Transverse colon (tissue), 4 donors: ENCODE measurements around the gene PCDHB12. TPM values are rescaled to one million over a fixed set of nuclear protein-coding genes. Genes with fewer than 3 reads are reported as not detected.
"Not testable (repeated sequence)": the region's sequence is repeated elsewhere in the genome, so short reads cannot be mapped to it uniquely, and the experiment has no call there.

Experiments
- DNase-seq: peaks from one replicate; pipeline ENCODE4 v3.0.0-alpha.2; 2019
- H3K27ac ChIP-seq, 4 donors: fragments of 200-600 bp; sonication (generic); 2 replicates each; pipeline ENCODE4 v1.5.1; 2016 to 2018; ENCODE audit warnings: inconsistent platforms in 4 of 4
- H3K27me3 ChIP-seq: fragments of 200-600 bp; sonication (generic); 2 replicates; pipeline ENCODE4 v1.5.1; 2017; ENCODE audit warnings: inconsistent platforms
- H3K36me3 ChIP-seq, 4 donors: fragments of 200-600 bp; sonication (generic); 2 replicates each; pipeline ENCODE4 v1.5.1; 2017 to 2019; ENCODE audit warnings: inconsistent platforms in 4 of 4
- H3K4me1 ChIP-seq, 4 donors: fragments of 200-600 bp; sonication (generic); 2 replicates each; pipeline ENCODE4 v1.5.1; 2017 to 2020; ENCODE audit warnings: inconsistent platforms in 4 of 4
- H3K4me3 ChIP-seq, 4 donors: fragments of 200-600 bp; sonication (generic); 1 replicate in 1 of 4; 2 replicates in 3 of 4; pipeline versions ENCODE4 v1.5.1 to v1.6.1; 2017 to 2019; ENCODE audit warnings: inconsistent platforms in 4 of 4
- H3K9me3 ChIP-seq, 2 donors: fragments of 200-600 bp; sonication (generic); 2 replicates each; pipeline ENCODE4 v1.5.1; 2017 to 2019; ENCODE audit warnings: inconsistent platforms in 2 of 2
- EP300 ChIP-seq: sonication (generic); formaldehyde crosslinking; IDR thresholded peaks from one replicate; pipeline ENCODE4 v1.6.1; 2017; ENCODE audit warnings: antibody characterized with exemption, low read depth
- POLR2A ChIP-seq: fragments of 450-650 bp; IDR thresholded peaks from one replicate; pipeline ENCODE4 v1.6.1; 2016; ENCODE audit warnings: antibody characterized with exemption, mild to moderate bottlenecking, moderate library complexity
- POLR2AphosphoS5 ChIP-seq, 3 donors: sonication (generic); formaldehyde crosslinking; IDR thresholded peaks; one replicate each; pipeline ENCODE4 v1.6.1; 2016; ENCODE audit warnings: antibody characterized with exemption in 3 of 3
- WGBS, 2 donors: methylation state at CpG; one replicate each; pipeline ENCODE4 v1.1.5; 2018; ENCODE audit warnings: low coverage in 1 of 2; 5-methylcytosine and 5-hydroxymethylcytosine counted together
- in situ Hi-C, 4 donors: fragments of 200-750 bp; cut with MboI; loops; one replicate each; pipeline versions ENCODE4 v1.15.0 to v1.15.1; 2017; ENCODE audit warnings: low sequenced_read_pairs in 3 of 4, low pct_ligation_motif_present in 1 of 4, low pct_unique_long_range_greater_than_20kb in 1 of 4
- intact Hi-C: fragments of 100-400 bp; cut with DNase I; formaldehyde crosslinking; loops from one replicate; pipeline ENCODE4 v1.15.1; 2023; ENCODE audit warnings: low total_unique reads
- total RNA-seq, 4 donors: library from RNA; depleted of rRNA; stranded (reverse); fragments of >200 nt; gene quantifications; one replicate each; pipeline ENCODE4 v1.1.0, GENCODE V29; 2016
- TF ChIP-seq, protein P1 (sequence below), 5 experiments: fragments of 200-600 bp in 3 of 5; fragments of 450-650 bp in 2 of 5; sonication (generic) in 3 of 5; IDR thresholded peaks; 1 replicate in 2 of 5; 2 replicates in 3 of 5; pipeline ENCODE4 v1.5.1; 2016 to 2017; ENCODE audit warnings: antibody characterized with exemption in 5 of 5, inconsistent platforms in 3 of 5, mild to moderate bottlenecking in 2 of 5, moderate library complexity in 1 of 5

The PCDHB12 gene
- 1 to 10 TPM in 2 of 4 donors, under 1 TPM in 2; 0.40 to 1.9 (median 1.1) TPM for total RNA-seq

DNA sequence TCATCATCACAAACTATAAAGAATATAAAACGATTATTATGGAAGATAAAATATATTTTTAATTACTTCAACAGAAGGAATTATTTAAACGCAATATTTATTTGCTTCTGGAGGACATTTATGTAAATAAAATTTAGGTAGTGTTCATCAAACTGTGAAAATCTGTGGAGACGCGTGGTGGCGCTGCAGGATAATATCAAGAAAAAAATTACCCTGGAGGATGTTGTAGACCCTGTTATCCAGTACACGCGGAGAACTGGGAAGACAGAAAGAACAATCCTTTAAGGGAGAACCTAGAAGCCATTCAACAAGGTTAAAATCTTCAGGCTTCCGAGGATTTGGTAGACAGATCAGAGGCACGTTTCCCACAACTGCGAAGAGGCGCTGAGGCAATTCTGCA, at the start of gene PCDHB12:
Gene PCDHB12, plus strand, starts transcription at position 242 of the 400 bp plus-strand sequence. CDS start 189 bp downstream, outside the sequence.
- WGBS, 2 donors = 30 to 35% methylated on average over 11 of the region's 11 CpGs
- intact Hi-C loops (no loop called here), in situ Hi-C loops (loop anchor here (25.0 kb wide), 2 partner anchors 179 to 354 kb away; partner anchors contain the start of genes PCDHGA7 (in 1 of the 4), PCDHGA8 (in 1 of the 4), PCDHGB4 (in 1 of the 4) and PCDHGB5 (in 1 of the 4))
- DNase-seq = no peak
- Histone ChIP-seq H3K4me1 (no peaks in the 10 kb centered on the region), H3K36me3 (no peaks in the 10 kb centered on the region), H3K27ac (no peak within 1 kb of the TSS), H3K27me3 (peaks cover 5% of the 10 kb centered on the region), H3K9me3 (peaks cover 7 to 49% of the 10 kb centered on the region in 2 donors), H3K4me3 (no peak within 1 kb of the TSS)
- no peak for TF ChIP-seq EP300
- TF ChIP-seq POLR2AphosphoS5 (IDR thresholded peaks at IDR 0.05) = no peak
- TF ChIP-seq, protein P1, sequence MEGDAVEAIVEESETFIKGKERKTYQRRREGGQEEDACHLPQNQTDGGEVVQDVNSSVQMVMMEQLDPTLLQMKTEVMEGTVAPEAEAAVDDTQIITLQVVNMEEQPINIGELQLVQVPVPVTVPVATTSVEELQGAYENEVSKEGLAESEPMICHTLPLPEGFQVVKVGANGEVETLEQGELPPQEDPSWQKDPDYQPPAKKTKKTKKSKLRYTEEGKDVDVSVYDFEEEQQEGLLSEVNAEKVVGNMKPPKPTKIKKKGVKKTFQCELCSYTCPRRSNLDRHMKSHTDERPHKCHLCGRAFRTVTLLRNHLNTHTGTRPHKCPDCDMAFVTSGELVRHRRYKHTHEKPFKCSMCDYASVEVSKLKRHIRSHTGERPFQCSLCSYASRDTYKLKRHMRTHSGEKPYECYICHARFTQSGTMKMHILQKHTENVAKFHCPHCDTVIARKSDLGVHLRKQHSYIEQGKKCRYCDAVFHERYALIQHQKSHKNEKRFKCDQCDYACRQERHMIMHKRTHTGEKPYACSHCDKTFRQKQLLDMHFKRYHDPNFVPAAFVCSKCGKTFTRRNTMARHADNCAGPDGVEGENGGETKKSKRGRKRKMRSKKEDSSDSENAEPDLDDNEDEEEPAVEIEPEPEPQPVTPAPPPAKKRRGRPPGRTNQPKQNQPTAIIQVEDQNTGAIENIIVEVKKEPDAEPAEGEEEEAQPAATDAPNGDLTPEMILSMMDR (IDR thresholded peaks at IDR 0.05) = peak in 1 of 5 experiments; percentile 6

DNA sequence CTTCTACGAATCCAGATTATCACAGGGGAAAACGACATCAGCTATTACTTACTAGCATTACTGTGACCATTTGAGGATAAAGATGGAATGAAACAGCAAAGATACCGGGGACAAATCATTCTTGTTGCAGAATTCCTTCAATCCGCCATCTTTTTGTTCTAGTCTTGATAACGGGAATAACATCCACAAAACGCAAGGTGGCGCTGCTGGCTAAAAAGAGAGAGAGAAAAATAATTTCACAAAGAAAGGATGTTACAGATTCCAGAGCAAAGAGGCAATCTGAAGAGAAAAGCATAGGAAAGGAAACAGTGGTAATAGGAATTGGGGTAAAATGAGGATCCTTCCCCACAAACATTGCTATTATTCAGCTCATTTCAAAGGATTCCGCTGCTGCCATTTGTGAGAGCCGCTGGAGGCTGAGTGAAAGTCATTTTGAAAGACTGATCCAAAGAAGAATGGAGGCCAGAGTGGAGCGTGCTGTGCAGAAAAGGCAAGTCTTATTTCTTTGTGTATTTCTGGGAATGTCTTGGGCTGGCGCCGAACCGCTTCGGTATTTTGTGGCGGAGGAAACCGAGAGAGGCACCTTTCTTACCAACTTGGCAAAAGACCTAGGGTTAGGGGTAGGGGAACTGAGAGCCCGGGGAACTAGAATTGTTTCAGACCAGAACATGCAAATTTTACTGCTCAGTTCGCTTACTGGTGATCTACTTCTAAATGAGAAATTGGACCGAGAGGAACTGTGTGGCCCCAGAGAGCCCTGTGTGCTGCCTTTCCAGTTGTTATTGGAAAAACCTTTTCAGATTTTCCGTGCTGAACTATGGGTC, 35.9 kb upstream of the PCDHB12 start, which contains the start of gene PCDHB7:
Gene PCDHB7, plus strand, starts transcription at position 264 of the 824 bp plus-strand sequence. Its CDS starts 192 bp downstream, at position 456.
- in situ Hi-C loops = no loop called here
- no peak for DNase-seq
- Histone ChIP-seq H3K36me3 (no peaks in the 10 kb centered on the region), H3K27me3 (peaks cover 12% of the 10 kb centered on the region), H3K4me1 (no peaks in the 10 kb centered on the region), H3K9me3 (peaks cover 25 to 35% of the 10 kb centered on the region in 2 donors), H3K27ac (no peak within 1 kb of the TSS), H3K4me3 (peak within 1 kb of the TSS in 1 of 4 donors; percentile 15)
- intact Hi-C loops = no loop called here
- 35 to 49% methylated on average over 11 to 20 of the region's 20 CpGs for WGBS, 2 donors
- TF ChIP-seq, protein P1 (IDR thresholded peaks at IDR 0.05) = peak in 2 of 5 experiments; percentile 15 to 25
- no peak for TF ChIP-seq EP300
- TF ChIP-seq POLR2A = no peak

DNA sequence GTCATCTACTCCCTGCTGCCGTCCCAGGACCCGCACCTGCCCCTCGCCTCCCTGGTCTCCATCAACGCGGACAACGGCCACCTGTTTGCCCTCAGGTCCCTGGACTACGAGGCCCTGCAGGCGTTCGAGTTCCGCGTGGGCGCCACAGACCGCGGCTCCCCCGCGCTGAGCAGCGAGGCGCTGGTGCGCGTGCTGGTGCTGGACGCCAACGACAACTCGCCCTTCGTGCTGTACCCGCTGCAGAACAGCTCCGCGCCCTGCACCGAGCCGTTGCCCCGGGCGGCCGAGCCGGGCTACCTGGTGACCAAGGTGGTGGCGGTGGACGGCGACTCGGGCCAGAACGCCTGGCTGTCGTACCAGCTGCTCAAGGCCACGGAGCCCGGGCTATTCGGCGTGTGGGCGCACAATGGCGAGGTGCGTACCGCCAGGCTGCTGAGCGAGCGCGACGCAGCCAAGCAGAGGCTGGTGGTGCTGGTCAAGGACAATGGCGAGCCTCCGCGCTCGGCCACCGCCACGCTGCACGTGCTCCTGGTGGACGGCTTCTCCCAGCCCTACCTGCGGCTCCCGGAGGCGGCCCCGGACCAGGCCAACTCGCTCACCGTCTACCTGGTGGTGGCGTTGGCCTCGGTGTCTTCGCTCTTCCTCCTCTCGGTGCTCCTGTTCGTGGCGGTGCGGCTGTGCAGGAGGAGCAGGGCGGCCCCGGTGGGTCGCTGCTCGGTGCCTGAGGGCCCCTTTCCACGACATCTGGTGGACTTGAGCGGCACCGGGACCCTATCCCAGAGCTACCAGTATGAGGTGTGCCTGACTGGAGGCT, 34.0 kb upstream of the PCDHB12 start:
- H3K27ac ChIP-seq, in situ Hi-C loops, DNase-seq, intact Hi-C loops, H3K36me3 ChIP-seq, H3K4me1 ChIP-seq, H3K4me3 ChIP-seq: not testable (repeated sequence)
- H3K9me3 ChIP-seq = peaks cover 30 to 34% of the 10 kb centered on the region in 2 donors
- 73 to 80% methylated on average over 10 to 66 of the region's 79 CpGs for WGBS, 2 donors
- peaks cover 18% of the 10 kb centered on the region for H3K27me3 ChIP-seq

DNA sequence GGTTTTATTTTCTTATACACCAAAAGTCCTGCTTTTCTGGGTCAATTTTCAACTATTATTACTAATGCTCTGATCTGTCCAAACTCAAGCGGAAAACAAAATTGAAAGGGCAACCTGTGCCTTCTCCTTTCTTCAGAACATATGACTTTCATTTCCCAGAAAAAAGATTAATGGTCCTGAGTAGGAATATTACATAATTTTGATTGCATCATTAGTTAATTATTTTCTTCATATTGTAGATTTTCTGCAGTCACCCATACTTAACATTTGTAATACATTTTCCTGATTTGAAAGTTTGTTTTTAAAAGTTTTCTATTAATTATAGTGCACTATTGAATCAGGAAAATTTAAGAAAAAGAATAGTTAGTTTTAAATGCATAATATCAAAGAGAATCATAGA, 32.6 kb upstream of the PCDHB12 start:
- WGBS, 2 donors = 69 to 72% methylated on average over 1 of the region's 1 CpG
- H3K4me1 ChIP-seq = no peaks in the 10 kb centered on the region
- peaks cover 18% of the 10 kb centered on the region for H3K27me3 ChIP-seq
- TF ChIP-seq, protein P1 (IDR thresholded peaks at IDR 0.05) = no peak
- TF ChIP-seq POLR2A = no peak
- no peak for TF ChIP-seq POLR2AphosphoS5 (IDR thresholded peaks at IDR 0.05)
- TF ChIP-seq EP300 = no peak
- in situ Hi-C loops = no loop called here
- peaks cover 30% of the 10 kb centered on the region in 2 donors for H3K9me3 ChIP-seq
- no peaks in the 10 kb centered on the region for H3K36me3 ChIP-seq
- no peak for DNase-seq
- H3K27ac ChIP-seq = no peak overlapping the region
- no peak overlapping the region for H3K4me3 ChIP-seq
- intact Hi-C loops = no loop called here

DNA sequence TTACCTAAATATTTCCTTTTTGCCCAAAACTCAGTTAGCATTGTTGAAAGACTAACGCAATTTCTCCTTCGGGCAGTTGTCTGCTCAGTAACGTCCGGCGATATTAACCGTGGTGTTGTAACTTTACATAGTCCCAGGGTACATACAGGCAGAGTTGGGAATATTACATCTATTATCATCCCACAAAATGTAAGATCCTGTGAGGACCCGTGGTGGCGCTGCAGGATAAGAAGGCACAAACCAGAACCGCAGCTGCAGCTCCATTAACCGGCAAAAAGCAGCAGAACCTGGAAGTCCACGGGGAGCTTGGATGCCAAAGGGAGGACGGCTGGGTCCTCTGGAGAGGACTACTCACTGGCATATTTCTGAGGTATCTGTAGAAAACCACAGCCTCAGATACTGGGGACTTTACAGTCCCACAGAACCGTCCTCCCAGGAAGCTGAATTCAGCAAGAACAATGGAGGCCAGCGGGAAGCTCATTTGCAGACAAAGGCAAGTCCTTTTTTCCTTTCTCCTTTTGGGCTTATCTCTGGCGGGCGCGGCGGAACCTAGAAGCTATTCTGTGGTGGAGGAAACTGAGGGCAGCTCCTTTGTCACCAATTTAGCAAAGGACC, 30.8 kb upstream of the PCDHB12 start, which contains the start of gene PCDHB8:
Gene PCDHB8, plus strand, starts transcription at position 214 of the 615 bp plus-strand sequence. Its CDS starts 245 bp downstream, at position 459.
- intact Hi-C loops, H3K4me1 ChIP-seq, H3K36me3 ChIP-seq, in situ Hi-C loops, DNase-seq, H3K27ac ChIP-seq, H3K4me3 ChIP-seq: not testable (repeated sequence)
- Histone ChIP-seq H3K27me3 (peaks cover 18% of the 10 kb centered on the region), H3K9me3 (peaks cover 30% of the 10 kb centered on the region in 2 donors)
- WGBS, 2 donors = 55 to 70% methylated on average over 7 to 14 of the region's 18 CpGs

DNA sequence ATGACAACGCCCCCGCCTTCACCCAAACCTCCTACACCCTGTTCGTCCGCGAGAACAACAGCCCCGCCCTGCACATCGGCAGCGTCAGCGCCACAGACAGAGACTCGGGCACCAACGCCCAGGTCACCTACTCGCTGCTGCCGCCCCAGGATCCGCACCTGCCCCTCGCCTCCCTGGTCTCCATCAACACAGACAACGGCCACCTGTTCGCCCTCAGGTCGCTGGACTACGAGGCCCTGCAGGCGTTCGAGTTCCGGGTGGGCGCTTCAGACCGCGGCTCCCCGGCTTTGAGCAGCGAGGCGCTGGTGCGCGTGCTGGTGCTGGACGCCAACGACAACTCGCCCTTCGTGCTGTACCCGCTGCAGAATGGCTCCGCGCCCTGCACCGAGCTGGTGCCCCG, 29.1 kb upstream of the PCDHB12 start:
- H3K4me1 ChIP-seq, H3K36me3 ChIP-seq, H3K4me3 ChIP-seq, DNase-seq, in situ Hi-C loops, H3K27ac ChIP-seq, intact Hi-C loops: not testable (repeated sequence)
- peaks cover 18% of the 10 kb centered on the region for H3K27me3 ChIP-seq
- WGBS, 2 donors = 78 to 81% methylated on average over 7 to 38 of the region's 39 CpGs
- peaks cover 25 to 37% of the 10 kb centered on the region in 2 donors for H3K9me3 ChIP-seq
